HCT116 (cell line): ENCODE results near the gene CFAP43. TPM values are rescaled to one million over a fixed set of nuclear protein-coding genes. Genes with fewer than 3 reads are reported as not detected.
A peak's percentile ranks its signal among the peaks of the same experiment; 100 is the strongest.

Experiments
- ATAC-seq: fragments of 200-7000 bp; cut with Tn5 transposase; 2 replicates; pipeline ENCODE4 v1.9.1; 2020; ENCODE audit warnings: mild to moderate bottlenecking, moderate library complexity
- BruUV-seq: library from RNA; stranded (reverse); fragments of 400-500 nt; replicated peaks from 2 replicates; lab custom pipeline; 2021; lab: Mats Ljungman, UMichigan
- CTCF ChIA-PET: fragments of 300-600 bp; sonication (Branson Sonifier 250); formaldehyde crosslinking; loops from one replicate; lab custom pipeline; 2021; ENCODE audit warnings: antibody characterized with exemption; lab: Charles Lee
- POLR2A ChIA-PET: fragments of 300-600, 350-600 bp; sonication (Branson Sonifier 250); formaldehyde crosslinking; loops from one replicate; lab custom pipeline; 2021; ENCODE audit warnings: antibody characterized with exemption; lab: Charles Lee
- RAD21 ChIA-PET, 2 experiments: fragments of 300-600 bp; sonication (Branson Sonifier 250); formaldehyde crosslinking; loops; one replicate each; lab custom pipeline; 2023; ENCODE audit warnings: low total read pairs in 2 of 2; ENCODE audit not compliant: uncharacterized antibody in 2 of 2, unreplicated experiment in 2 of 2, low non-redundant PET in 1 of 2; lab: Charles Lee
- DNase-seq: peaks from one replicate; pipeline ENCODE4 v3.0.0-alpha.2; 2010; ENCODE audit warnings: low read depth, low spot score
- H2AFZ ChIP-seq: fragments of 200-600 bp; shearing (Covaris generic), sonication (generic); 2 replicates; pipeline ENCODE4 v1.6.1; 2017; ENCODE audit warnings: low read depth, mixed run types, mixed read lengths, antibody characterized with exemption, low read length; ENCODE audit not compliant: poor library complexity, severe bottlenecking
- H3K27ac ChIP-seq: 2 replicates; pipeline ENCODE4 v1.5.1; 2012; ENCODE audit warnings: low read depth, low read length
- H3K27me3 ChIP-seq: fragments of 200-600 bp; sonication (generic); 2 replicates; pipeline ENCODE4 v1.6.1; 2016; ENCODE audit warnings: mixed run types, low read length, mixed read lengths; ENCODE audit not compliant: insufficient read depth
- H3K36me3 ChIP-seq, 2 experiments: fragments of 200-500 bp in 1 of 2; fragments of 200-600 bp in 1 of 2; sonication (Bioruptor generic) in 1 of 2; sonication (generic) in 1 of 2; 2 replicates each; pipeline versions ENCODE4 v1.5.1 to v1.6.1; 2014 to 2016; ENCODE audit warnings: low read length in 2 of 2, inconsistent platforms in 1 of 2, mixed read lengths in 1 of 2, mixed run types in 1 of 2; ENCODE audit not compliant: insufficient read depth in 2 of 2, control insufficient read depth in 1 of 2
- H3K4me1 ChIP-seq, 2 experiments: fragments of 200-600 bp in 1 of 2; sonication (generic) in 1 of 2; 2 replicates each; pipeline versions ENCODE4 v1.5.1 to v1.6.1; 2012 to 2017; ENCODE audit warnings: low read length in 2 of 2, inconsistent platforms in 1 of 2, mild to moderate bottlenecking in 1 of 2, mixed read lengths in 1 of 2, mixed run types in 1 of 2, moderate library complexity in 1 of 2; ENCODE audit not compliant: insufficient read depth in 2 of 2, control insufficient read depth in 1 of 2
- H3K4me2 ChIP-seq: fragments of 200-600 bp; sonication (generic); 2 replicates; pipeline ENCODE4 v1.6.1; 2017; ENCODE audit warnings: mixed run types, low read length, mixed read lengths
- H3K4me3 ChIP-seq, 2 experiments: fragments of 200-600 bp in 1 of 2; sonication (generic) in 1 of 2; replicated peaks in 1 of 2; 2 replicates each; pipeline ENCODE4 v1.5.1; 2011 to 2016; ENCODE audit warnings: low read length in 2 of 2, control low read depth in 1 of 2, low read depth in 1 of 2, mild to moderate bottlenecking in 1 of 2, mixed read lengths in 1 of 2, mixed run types in 1 of 2
- H3K79me2 ChIP-seq: fragments of 200-600 bp; sonication (generic); 2 replicates; pipeline ENCODE4 v1.6.1; 2017; ENCODE audit warnings: mild to moderate bottlenecking, mixed run types, low read length, moderate library complexity, mixed read lengths; ENCODE audit not compliant: insufficient read depth
- H3K9ac ChIP-seq: fragments of 200-600 bp; sonication (generic); 2 replicates; pipeline ENCODE4 v1.6.1; 2016; ENCODE audit warnings: low read length, mixed read lengths
- H3K9me2 ChIP-seq: fragments of 200-600 bp; sonication (generic), shearing (Covaris generic); 2 replicates; pipeline ENCODE4 v1.6.1; 2017; ENCODE audit warnings: mixed run types, mild to moderate bottlenecking, moderate library complexity; ENCODE audit not compliant: insufficient read depth
- H3K9me3 ChIP-seq, 2 experiments: fragments of 200-500 bp in 1 of 2; fragments of 200-600 bp in 1 of 2; sonication (Bioruptor generic) in 1 of 2; sonication (generic) in 1 of 2; 2 replicates each; pipeline ENCODE4 v1.6.1; 2014 to 2017; ENCODE audit warnings: low read length in 2 of 2, mixed read lengths in 2 of 2, inconsistent platforms in 1 of 2, low read depth in 1 of 2, mild to moderate bottlenecking in 1 of 2, mixed run types in 1 of 2, moderate library complexity in 1 of 2; ENCODE audit not compliant: control insufficient read depth in 1 of 2, insufficient read depth in 1 of 2
- H4K20me1 ChIP-seq: fragments of 200-600 bp; sonication (generic), shearing (Covaris generic); 2 replicates; pipeline ENCODE4 v1.6.1; 2017; ENCODE audit warnings: mixed run types, mild to moderate bottlenecking, moderate library complexity; ENCODE audit not compliant: insufficient read depth
- ATF3 ChIP-seq: IDR thresholded peaks from 2 replicates; pipeline ENCODE4 v1.6.1; 2012
- ELF1 ChIP-seq: IDR thresholded peaks from 2 replicates; pipeline ENCODE4 v1.6.1; 2012; ENCODE audit warnings: low read depth, borderline replicate concordance
- JUND ChIP-seq: IDR thresholded peaks from 2 replicates; pipeline ENCODE4 v1.6.1; 2012
- MAX ChIP-seq: IDR thresholded peaks from 2 replicates; pipeline ENCODE4 v1.6.1; 2012
- POLR2A ChIP-seq: IDR thresholded peaks from 2 replicates; pipeline ENCODE4 v1.7.0; 2011; ENCODE audit warnings: borderline replicate concordance; ENCODE audit not compliant: insufficient read depth, insufficient read length; ENCODE audit errors: extremely low read depth
- REST ChIP-seq: IDR thresholded peaks from 2 replicates; pipeline ENCODE4 v1.6.1; 2012; ENCODE audit warnings: low read depth
- SP1 ChIP-seq: IDR thresholded peaks from 2 replicates; pipeline ENCODE4 v1.6.1; 2012; ENCODE audit warnings: low read depth
- SRF ChIP-seq: IDR thresholded peaks from 2 replicates; pipeline ENCODE4 v1.6.1; 2012; ENCODE audit warnings: low read depth
- ZBTB33 ChIP-seq: IDR thresholded peaks from 2 replicates; pipeline ENCODE4 v1.6.1; 2011; ENCODE audit warnings: mild to moderate bottlenecking, low read length, moderate library complexity; ENCODE audit not compliant: insufficient replicate concordance; ENCODE audit errors: extremely low read depth
- intact Hi-C: fragments of 100-400 bp; cut with micrococcal nuclease; formaldehyde crosslinking; loops from 2 replicates; pipeline ENCODE4 v1.10.0; 2022
- total RNA-seq: library from RNA; stranded (reverse); gene quantifications from one replicate; pipeline ENCODE4 v1.2.1, GENCODE V29; 2021; ENCODE audit not compliant: unreplicated experiment

Gene CFAP43
- total RNA-seq, 1 experiment from 2014 or later, result 4.0 TPM

GRCh38 chr10:104268713-104269645 is 36.8 kb upstream of the CFAP43 start, which contains the start of gene GSTO2 (continued):
- TF ChIP-seq ZBTB33 (peak; percentile 91), ELF1 (no peak), REST (no peak), JUND (no peak)

- H2AFZ ChIP-seq, result no peak overlapping the region
- H3K9me3 ChIP-seq, result no peaks in the 10 kb centered on the region
- H3K9me2 ChIP-seq, result no peaks in the 10 kb centered on the region; the same call in 1 of the 2 replicates
- H3K27ac ChIP-seq, result peak overlapping the region; percentile 50
- H3K36me3 ChIP-seq, result peaks cover 39 to 41% of the 10 kb centered on the region in 2 experiments
- H3K79me2 ChIP-seq, result peaks cover 54% of the 10 kb centered on the region
- H3K27me3 ChIP-seq, result no peaks in the 10 kb centered on the region
- H3K4me1 ChIP-seq, result peaks cover 4 to 19% of the 10 kb centered on the region in 2 experiments; a peak in 3 of 4 replicates
- RAD21 ChIA-PET, result no interaction called here
- peak overlapping the region; percentile 81 for H3K4me2 ChIP-seq
- DNase-seq (no peak), ATAC-seq (peak; percentile 5)
- H3K4me3 ChIP-seq, result peak overlapping the region; percentile 79 to 81
- intact Hi-C loops, result loop anchor here (5.0 kb wide), 1 partner anchor 146 kb away; the partner anchor contains the start of gene SFR1
- POLR2A ChIA-PET, result interaction anchor here (0.6 to 1.7 kb wide), 12 partner anchors 12 to 380 kb away, joined by 3 to 14 read pairs (median 3); partner anchors contain the start of genes CFAP58, GSTO1, ITPRIP and SFR1
- H3K9ac ChIP-seq, result peak overlapping the region; percentile 83
- CTCF ChIA-PET, result interaction anchor here (1.7 kb wide), 1 partner anchor 85 kb away, joined by 5 read pairs; the partner anchor contains the start of gene CFAP58
- H4K20me1 ChIP-seq, result 0 out of 2 replicates have a peak, but pooled peaks cover 9% of the 10 kb centered on the region
- BruUV-seq, result TSS peak; percentile 75
- TF ChIP-seq SP1 (no peak), ATF3 (no peak), MAX (no peak), ELF1 (no peak), ZBTB33 (no peak), SRF (no peak), POLR2A (no peak)
These were observed 36.2 kb upstream of the CFAP43 start for GRCh38 chr10:104268405-104268712.
